NT2/D1 (cell line): ENCODE measurements around the gene PTGIR.

Experiments used
- DNase-seq: peaks from one replicate; pipeline ENCODE4 v3.0.0-alpha.2; 2011; ENCODE audit warnings: low read depth, low spot score
- H3K27me3 ChIP-seq: 2 replicates; pipeline ENCODE4 v1.6.0; 2011; ENCODE audit warnings: mild to moderate bottlenecking; ENCODE audit not compliant: insufficient read length, insufficient read depth
- H3K36me3 ChIP-seq: 2 replicates; pipeline ENCODE4 v1.6.1; 2011; ENCODE audit warnings: mild to moderate bottlenecking, low read length, mixed read lengths; ENCODE audit not compliant: insufficient read depth, insufficient read length
- H3K4me1 ChIP-seq: 2 replicates; pipeline ENCODE4 v1.5.1; 2011; ENCODE audit not compliant: insufficient read depth, insufficient read length
- H3K4me3 ChIP-seq: 2 replicates; pipeline ENCODE4 v1.5.1; 2011; ENCODE audit warnings: low read depth; ENCODE audit not compliant: insufficient read length
- H3K9ac ChIP-seq: 2 replicates; pipeline ENCODE4 v1.6.0; 2011; ENCODE audit warnings: low read depth; ENCODE audit not compliant: insufficient read length
- H3K9me3 ChIP-seq: 2 replicates; pipeline ENCODE4 v1.5.1; 2011; ENCODE audit warnings: mild to moderate bottlenecking, low read length; ENCODE audit not compliant: insufficient read depth
- SUZ12 ChIP-seq: IDR thresholded peaks from 2 replicates; pipeline ENCODE4 v1.6.1; 2011; ENCODE audit not compliant: insufficient read length, insufficient read depth; ENCODE audit errors: extremely low read depth
- YY1 ChIP-seq: IDR thresholded peaks from 2 replicates; pipeline ENCODE4 v1.6.1; 2011; ENCODE audit not compliant: insufficient read length, insufficient read depth
- ZNF274 ChIP-seq: IDR thresholded peaks from 2 replicates; pipeline ENCODE4 v1.6.1; 2011; ENCODE audit warnings: mild to moderate bottlenecking, low read depth, low read length

PTGIR gene

GRCh38 chr19:46648961-46649960, 24.4 kb upstream of the PTGIR start:
- Histone ChIP-seq H3K4me3 (peak overlapping the region; percentile 30), H3K9ac (peak overlapping the region; percentile 61), H3K4me1 (peaks cover 4% of the 10 kb centered on the region), H3K27me3 (no peaks in the 10 kb centered on the region), H3K36me3 (no peaks in the 10 kb centered on the region), H3K9me3 (0 out of 2 replicates have a peak, but pooled peaks cover 4% of the 10 kb centered on the region)
- no peak for DNase-seq
- TF ChIP-seq YY1: no peak
- TF ChIP-seq ZNF274: no peak
- no peak for TF ChIP-seq SUZ12

DNA sequence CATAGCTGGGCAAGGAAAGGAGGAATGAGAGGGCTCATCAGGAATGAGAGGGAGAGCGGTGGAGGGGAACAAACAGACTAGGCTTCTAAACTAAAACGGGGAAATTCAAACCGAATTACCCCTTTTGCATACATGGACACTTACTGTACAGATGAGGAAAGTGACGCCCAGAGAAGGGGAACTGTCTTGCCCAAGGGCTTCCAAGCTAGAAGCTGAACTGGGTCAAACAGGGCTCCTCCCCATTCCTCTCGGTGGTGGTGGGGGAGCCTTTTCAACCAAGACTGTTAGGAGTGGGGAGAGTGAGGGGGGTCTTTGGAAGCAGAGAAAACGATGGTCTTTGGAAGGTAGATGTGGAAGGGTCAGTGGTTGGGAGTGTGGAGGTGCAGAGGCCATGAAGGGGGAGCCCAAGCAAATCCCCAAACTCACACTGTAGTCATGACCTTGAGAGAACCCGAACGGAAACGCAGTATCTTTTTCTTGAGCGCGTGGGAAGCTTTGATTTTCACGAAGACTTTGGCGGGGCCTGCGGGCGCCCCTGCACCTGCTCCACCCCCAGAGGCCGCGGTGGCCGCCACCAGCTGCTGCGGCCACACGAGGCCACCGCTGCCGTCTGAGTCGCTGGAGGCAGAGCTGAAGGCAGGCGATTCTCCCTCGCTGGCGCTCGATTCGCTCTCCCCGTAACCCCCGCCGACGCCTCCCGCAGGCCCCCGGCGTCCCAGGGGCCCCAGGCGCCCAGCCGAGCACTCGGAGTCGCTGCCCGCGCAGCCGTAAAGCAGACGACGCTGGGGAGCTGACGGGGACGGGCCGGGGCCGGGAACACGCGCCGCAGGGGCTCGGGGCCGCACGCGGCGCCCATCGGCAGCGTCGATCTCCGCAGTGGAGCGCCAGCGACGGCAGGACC, 23.4 kb upstream of the PTGIR start:
- H3K27me3 ChIP-seq: no peaks in the 10 kb centered on the region
- DNase-seq: no peak
- H3K4me3 ChIP-seq: no peak overlapping the region
- H3K9ac ChIP-seq: peak overlapping the region; percentile 21
- 0 out of 2 replicates have a peak, but pooled peaks cover 4% of the 10 kb centered on the region for H3K9me3 ChIP-seq
- H3K36me3 ChIP-seq: no peaks in the 10 kb centered on the region
- no peak for TF ChIP-seq ZNF274
- H3K4me1 ChIP-seq: peaks cover 4% of the 10 kb centered on the region

GRCh38 chr19:46646402-46646801, 21.5 kb upstream of the PTGIR start:
- Histone ChIP-seq H3K36me3 (no peaks in the 10 kb centered on the region), H3K9ac (no peak overlapping the region), H3K9me3 (0 out of 2 replicates have a peak, but pooled peaks cover 4% of the 10 kb centered on the region), H3K4me3 (no peak overlapping the region), H3K27me3 (no peaks in the 10 kb centered on the region), H3K4me1 (peaks cover 4% of the 10 kb centered on the region)
- no peak for TF ChIP-seq YY1
- TF ChIP-seq ZNF274: no peak
- no peak for TF ChIP-seq SUZ12
- DNase-seq: no peak

DNA sequence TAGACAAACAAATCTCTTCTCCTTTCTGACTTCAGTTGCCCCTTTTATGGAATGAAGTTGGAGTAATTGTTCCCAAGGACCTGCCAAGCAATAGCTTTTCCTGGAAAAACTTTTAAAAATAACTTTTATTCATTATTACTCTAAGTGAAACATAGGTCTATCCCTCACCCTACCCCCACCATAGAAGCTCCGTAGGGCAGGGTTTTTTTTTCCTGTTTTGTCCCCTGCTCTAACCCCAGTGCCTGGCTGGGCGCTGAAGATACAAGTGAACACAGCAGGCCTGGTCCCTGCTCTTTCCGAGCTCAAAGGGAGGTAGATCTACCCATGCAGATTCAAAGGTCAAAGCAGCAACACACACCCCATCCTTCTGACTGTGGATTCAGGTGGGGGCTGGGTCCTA, 19.8 kb upstream of the PTGIR start:
- H3K4me1 ChIP-seq: peaks cover 4% of the 10 kb centered on the region
- H3K9me3 ChIP-seq: 0 out of 2 replicates have a peak, but pooled peaks cover 4% of the 10 kb centered on the region
- H3K36me3 ChIP-seq: no peaks in the 10 kb centered on the region
- peaks cover 10% of the 10 kb centered on the region for H3K27me3 ChIP-seq
- H3K9ac ChIP-seq: no peak overlapping the region
- no peak for DNase-seq
- no peak overlapping the region for H3K4me3 ChIP-seq
- TF ChIP-seq SUZ12 (no peak), YY1 (no peak), ZNF274 (no peak)

- Histone ChIP-seq H3K9ac (no peak overlapping the region), H3K4me3 (no peak overlapping the region), H3K9me3 (no peaks in the 10 kb centered on the region), H3K27me3 (peaks cover 38% of the 10 kb centered on the region), H3K36me3 (no peaks in the 10 kb centered on the region), H3K4me1 (peaks cover 2% of the 10 kb centered on the region)
- DNase-seq: no peak
- TF ChIP-seq SUZ12 (no peak), YY1 (no peak), ZNF274 (no peak)
These were observed 15.8 kb upstream of the PTGIR start for GRCh38 chr19:46640656-46641055.

GRCh38 chr19:46639358-46640182, 14.7 kb upstream of the PTGIR start:
- H3K27me3 ChIP-seq: peaks cover 46% of the 10 kb centered on the region
- no peak for DNase-seq
- no peaks in the 10 kb centered on the region for H3K9me3 ChIP-seq
- H3K4me3 ChIP-seq: peak overlapping the region; percentile 38
- no peaks in the 10 kb centered on the region for H3K36me3 ChIP-seq
- H3K9ac ChIP-seq: peak overlapping the region; percentile 34
- no peak for TF ChIP-seq YY1
- TF ChIP-seq SUZ12: no peak
- no peak for TF ChIP-seq ZNF274
- H3K4me1 ChIP-seq: peaks cover 4% of the 10 kb centered on the region
